LNCAP (cell line): ENCODE results near the gene CRP.

Source experiments
- TF ChIP-seq, protein P1 (sequence below): fragments of 450-650 bp; IDR thresholded peaks from 2 replicates; pipeline ENCODE4 v1.5.1; 2017; ENCODE audit warnings: mild to moderate bottlenecking

Gene CRP

DNA sequence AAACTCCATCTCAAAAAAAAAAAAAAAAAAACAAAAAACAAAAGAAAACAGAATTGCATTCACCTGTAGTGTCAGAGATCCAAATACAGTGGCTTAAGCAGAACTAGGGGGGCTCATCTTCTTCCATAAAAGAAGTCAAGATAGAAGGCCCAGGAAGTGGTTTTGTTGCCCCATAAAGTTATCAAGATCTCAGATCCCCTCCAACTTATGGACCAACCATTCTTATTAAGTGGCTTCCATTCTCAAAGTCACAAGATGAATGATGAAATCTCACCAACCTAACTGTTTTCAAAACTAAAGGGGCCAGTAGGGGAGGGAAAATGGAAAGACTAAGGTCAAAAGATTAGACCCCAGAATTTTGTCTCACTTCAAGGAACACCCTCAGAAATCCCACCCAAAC, 36.2 kb upstream of the CRP start:
- TF ChIP-seq, protein P1, sequence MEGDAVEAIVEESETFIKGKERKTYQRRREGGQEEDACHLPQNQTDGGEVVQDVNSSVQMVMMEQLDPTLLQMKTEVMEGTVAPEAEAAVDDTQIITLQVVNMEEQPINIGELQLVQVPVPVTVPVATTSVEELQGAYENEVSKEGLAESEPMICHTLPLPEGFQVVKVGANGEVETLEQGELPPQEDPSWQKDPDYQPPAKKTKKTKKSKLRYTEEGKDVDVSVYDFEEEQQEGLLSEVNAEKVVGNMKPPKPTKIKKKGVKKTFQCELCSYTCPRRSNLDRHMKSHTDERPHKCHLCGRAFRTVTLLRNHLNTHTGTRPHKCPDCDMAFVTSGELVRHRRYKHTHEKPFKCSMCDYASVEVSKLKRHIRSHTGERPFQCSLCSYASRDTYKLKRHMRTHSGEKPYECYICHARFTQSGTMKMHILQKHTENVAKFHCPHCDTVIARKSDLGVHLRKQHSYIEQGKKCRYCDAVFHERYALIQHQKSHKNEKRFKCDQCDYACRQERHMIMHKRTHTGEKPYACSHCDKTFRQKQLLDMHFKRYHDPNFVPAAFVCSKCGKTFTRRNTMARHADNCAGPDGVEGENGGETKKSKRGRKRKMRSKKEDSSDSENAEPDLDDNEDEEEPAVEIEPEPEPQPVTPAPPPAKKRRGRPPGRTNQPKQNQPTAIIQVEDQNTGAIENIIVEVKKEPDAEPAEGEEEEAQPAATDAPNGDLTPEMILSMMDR = no peak

DNA sequence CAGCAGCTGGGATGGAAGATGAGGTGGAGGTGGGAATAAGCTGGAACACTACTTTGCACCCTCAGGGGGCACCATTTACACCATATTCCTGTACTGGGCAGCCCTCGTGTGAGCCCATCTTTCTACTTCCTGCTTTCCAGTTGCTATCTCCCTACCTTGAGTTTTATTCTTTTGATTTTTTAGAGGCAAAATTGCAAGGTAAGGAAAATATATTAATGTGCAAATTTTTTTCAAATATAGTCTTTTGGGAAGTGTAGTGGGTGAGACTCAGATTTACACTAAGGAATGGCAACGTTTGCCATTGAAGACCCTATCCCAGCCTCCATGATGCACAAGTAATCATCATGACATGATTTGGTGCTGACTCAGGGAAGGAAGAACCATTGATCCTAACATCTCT, 35.2 kb upstream of the CRP start:
- TF ChIP-seq, protein P1 = no peak

DNA sequence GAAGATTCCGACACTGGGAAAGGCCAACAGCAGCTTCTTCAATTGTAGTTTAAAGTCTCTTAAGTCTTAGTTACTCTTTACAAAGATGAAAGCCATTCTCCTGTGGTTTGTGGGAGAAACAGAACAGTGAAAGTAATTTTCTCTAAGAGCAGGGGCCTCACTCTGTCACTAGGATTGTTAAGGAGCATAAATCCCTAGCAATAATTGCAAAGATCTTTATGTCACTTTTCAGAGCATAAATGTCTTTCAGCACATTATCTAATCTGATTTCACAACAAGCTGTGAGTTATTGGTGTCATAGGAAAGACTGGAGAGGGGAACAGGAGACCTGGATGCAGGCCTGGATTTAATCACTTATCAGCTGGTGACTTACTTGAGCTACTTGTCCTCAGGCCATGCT, 34.0 kb upstream of the CRP start:
- TF ChIP-seq, protein P1 = no peak

DNA sequence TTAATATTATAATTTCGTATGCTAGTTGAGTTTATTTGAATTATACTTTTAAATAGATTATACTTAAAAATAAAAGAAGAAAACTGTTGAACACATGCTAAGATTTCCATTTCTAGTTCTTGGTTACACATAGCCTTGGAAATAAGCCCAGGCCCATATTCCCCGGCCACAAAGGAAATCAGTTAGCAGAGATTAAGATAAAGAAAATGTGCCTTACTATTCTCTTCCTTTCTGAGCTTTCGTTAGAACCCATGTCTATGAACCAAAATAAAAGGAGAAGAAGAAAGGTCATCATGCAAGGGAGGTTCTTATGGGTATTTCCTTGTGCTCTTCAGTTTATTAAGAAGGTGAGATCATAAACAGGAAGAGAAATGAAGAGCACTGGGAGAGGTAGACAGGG, 32.3 kb upstream of the CRP start:
- TF ChIP-seq, protein P1 = no peak

DNA sequence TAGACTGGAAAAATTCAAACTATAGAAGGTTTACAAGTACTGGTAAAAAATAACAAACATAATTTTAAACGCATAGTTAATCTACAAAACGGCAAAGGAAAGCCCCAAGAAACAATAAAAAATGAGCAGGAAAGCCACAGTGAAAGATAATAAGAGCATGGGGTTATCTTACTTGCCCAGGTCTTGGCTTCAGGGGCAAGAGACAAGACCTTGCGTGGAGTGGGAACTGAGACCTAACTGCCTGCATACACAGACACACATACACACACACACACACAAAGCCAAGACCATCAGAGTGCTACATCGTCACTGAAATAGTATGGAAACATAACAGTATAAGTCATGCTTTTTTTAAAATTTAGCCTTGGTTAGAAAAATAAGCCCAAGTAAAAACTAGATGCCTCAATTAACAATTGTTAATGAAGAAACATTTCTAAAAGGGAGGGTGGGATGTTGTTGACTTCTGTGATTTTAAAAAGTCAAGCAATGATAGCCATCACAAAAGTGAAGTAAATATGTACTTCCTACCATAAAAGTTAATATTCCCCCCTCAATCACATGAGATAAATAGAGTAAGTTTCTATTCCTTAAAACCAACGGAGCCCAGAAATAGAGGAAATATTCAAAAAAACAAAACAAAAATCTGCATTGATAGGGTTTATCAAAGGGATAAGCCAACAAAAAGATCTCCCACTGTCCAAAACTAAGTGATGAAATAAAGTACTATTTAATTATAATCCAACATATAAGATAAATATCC, 29.4 kb upstream of the CRP start:
- TF ChIP-seq, protein P1 = no peak

DNA sequence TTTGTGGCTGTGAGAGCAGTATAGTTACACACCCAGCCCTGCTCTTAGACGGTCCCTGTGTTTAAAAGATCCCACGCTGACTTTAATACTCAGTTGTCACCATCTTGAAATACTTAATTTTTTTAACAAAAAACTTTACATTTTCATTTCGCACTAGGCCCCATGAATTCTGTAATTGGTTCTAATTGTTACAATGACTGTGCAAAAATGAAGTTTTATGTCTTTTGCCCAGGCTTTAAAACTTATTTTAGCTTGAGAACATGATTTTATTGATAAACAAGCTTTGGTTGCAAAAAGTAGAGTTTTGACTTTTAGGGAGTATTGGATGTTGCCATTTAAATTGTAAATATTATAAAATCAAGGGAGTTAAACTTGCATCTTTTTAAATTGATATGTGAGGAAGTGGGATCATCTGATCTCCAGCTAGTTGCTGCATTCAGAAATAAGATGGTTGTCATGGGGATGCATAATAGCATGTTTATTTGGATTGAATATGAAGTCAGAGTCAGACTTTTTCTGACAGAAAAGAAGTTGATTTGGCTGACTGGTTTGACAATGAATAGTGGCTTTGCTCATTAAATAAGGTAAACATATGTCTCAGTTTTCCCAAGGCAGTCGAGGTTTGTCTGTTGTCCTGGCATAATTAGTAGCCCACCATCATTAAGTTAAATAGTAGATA, 23.0 kb upstream of the CRP start:
- TF ChIP-seq, protein P1 = no peak

DNA sequence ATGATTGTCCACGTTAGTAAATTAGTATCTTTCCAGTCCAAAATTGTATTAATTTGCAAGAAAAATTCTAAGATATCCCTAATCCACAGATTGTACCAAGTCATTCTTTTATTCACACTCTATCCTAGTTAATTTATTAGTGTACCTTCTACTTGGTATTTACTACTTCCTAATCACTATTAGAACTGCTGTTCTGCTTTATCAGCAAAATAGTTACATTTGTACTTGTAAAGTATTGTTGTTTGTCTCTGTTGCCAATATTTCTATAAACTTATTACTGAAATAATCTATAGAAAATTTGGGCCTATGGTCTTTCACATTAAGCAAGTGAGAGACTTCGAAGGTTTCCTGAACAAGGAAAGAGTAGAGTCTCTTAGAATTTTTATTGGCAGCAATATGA, 5.6 kb upstream of the CRP start:
- TF ChIP-seq, protein P1 = no peak
